Measurements from ENCODE around the gene TAS2R3.
"Not testable (repeated sequence)": the region's sequence is repeated elsewhere in the genome, so short reads cannot be mapped to it uniquely, and the experiment has no call there.

The TAS2R3 gene

GRCh38 chr7:141763797-141764196, at the start of gene TAS2R3:
TAS2R3 (plus strand) TSS chr7:141764097; CDS start chr7:141764159, 62 bp downstream.
- DNase-seq (ENCODE audit: extremely low spot score, insufficient read length, low read depth): no peak
- no peak for FAIRE-seq

GRCh38 chr7:141714571-141714970, 49.3 kb upstream of the TAS2R3 start:
- DNase-seq (ENCODE audit: extremely low spot score, insufficient read length, low read depth): no peak
- FAIRE-seq: no peak

GRCh38 chr7:141715018-141715417, 48.9 kb upstream of the TAS2R3 start:
- FAIRE-seq (no peak), DNase-seq (ENCODE audit: extremely low spot score, insufficient read length, low read depth) (no peak)

GRCh38 chr7:141715794-141716689, 47.9 kb upstream of the TAS2R3 start:
- DNase-seq (ENCODE audit: extremely low spot score, insufficient read length, low read depth): no peak
- no peak for FAIRE-seq

- DNase-seq (ENCODE audit: extremely low spot score, insufficient read length, low read depth) (no peak), FAIRE-seq (no peak)
Observed at GRCh38 chr7:141717450-141717849, 46.4 kb upstream of the TAS2R3 start.

GRCh38 chr7:141722529-141722928, 41.4 kb upstream of the TAS2R3 start:
- no peak for DNase-seq (ENCODE audit: extremely low spot score, insufficient read length, low read depth)
- peak; percentile 39 for FAIRE-seq

- DNase-seq (ENCODE audit: extremely low spot score, insufficient read length, low read depth): no peak
- no peak for FAIRE-seq
Observed at GRCh38 chr7:141729020-141729419, 34.9 kb upstream of the TAS2R3 start.

GRCh38 chr7:141731476-141732149, 32.3 kb upstream of the TAS2R3 start:
- DNase-seq (ENCODE audit: extremely low spot score, insufficient read length, low read depth) (no peak), FAIRE-seq (no peak)

- DNase-seq (ENCODE audit: extremely low spot score, insufficient read length, low read depth) (no peak), FAIRE-seq (peak; percentile 69)
Observed at GRCh38 chr7:141737118-141737835, 26.6 kb upstream of the TAS2R3 start.

- FAIRE-seq: peak; percentile 98
- DNase-seq (ENCODE audit: extremely low spot score, insufficient read length, low read depth): peak; percentile 77
Observed at GRCh38 chr7:141737836-141738591, 25.9 kb upstream of the TAS2R3 start, which contains the start of gene SSBP1. SSBP1 (plus strand) TSS chr7:141738358; CDS start chr7:141739167, 809 bp downstream.

GRCh38 chr7:141738592-141739013, 25.3 kb upstream of the TAS2R3 start:
- no peak for DNase-seq (ENCODE audit: extremely low spot score, insufficient read length, low read depth)

GRCh38 chr7:141739250-141739649, 24.6 kb upstream of the TAS2R3 start:
- FAIRE-seq (no peak), DNase-seq (ENCODE audit: extremely low spot score, insufficient read length, low read depth) (no peak)

More at GRCh38 chr7:141738592-141739013, 25.3 kb upstream of the TAS2R3 start:
- FAIRE-seq: no peak

GRCh38 chr7:141742229-141742628, 21.7 kb upstream of the TAS2R3 start:
- FAIRE-seq (no peak), DNase-seq (ENCODE audit: extremely low spot score, insufficient read length, low read depth) (no peak)

- FAIRE-seq: no peak
- no peak for DNase-seq (ENCODE audit: extremely low spot score, insufficient read length, low read depth)
Observed at GRCh38 chr7:141744131-141744530, 19.8 kb upstream of the TAS2R3 start.

- no peak for FAIRE-seq
- DNase-seq (ENCODE audit: extremely low spot score, insufficient read length, low read depth): no peak
Observed at GRCh38 chr7:141748396-141748795, 15.5 kb upstream of the TAS2R3 start.

GRCh38 chr7:141751904-141752303, 12.0 kb upstream of the TAS2R3 start:
- DNase-seq (ENCODE audit: extremely low spot score, insufficient read length, low read depth); FAIRE-seq: not testable (repeated sequence)

GRCh38 chr7:141752634-141753033, 11.3 kb upstream of the TAS2R3 start:
- FAIRE-seq (no peak), DNase-seq (ENCODE audit: extremely low spot score, insufficient read length, low read depth) (no peak)

GRCh38 chr7:141754939-141755338, 9.0 kb upstream of the TAS2R3 start:
- FAIRE-seq (peak; percentile 21), DNase-seq (ENCODE audit: extremely low spot score, insufficient read length, low read depth) (no peak)

- FAIRE-seq: not testable (repeated sequence)
Observed at GRCh38 chr7:141770083-141770583, 6.2 kb downstream of the TAS2R3 start.

More at GRCh38 chr7:141770083-141770583, 6.2 kb downstream of the TAS2R3 start:
- not testable (repeated sequence) for DNase-seq (ENCODE audit: extremely low spot score, insufficient read length, low read depth)
